DOHH2 (cell line): ENCODE data around the gene CAMTA1.
"Not testable (repeated sequence)": the region's sequence is repeated elsewhere in the genome, so short reads cannot be mapped to it uniquely, and the experiment has no call there.

Experiments used
- H3F3A ChIP-seq: fragments of 200-600 bp; sonication (generic), shearing (Covaris generic); 2 replicates; pipeline ENCODE4 v1.6.0; 2016; ENCODE audit warnings: antibody characterized with exemption, mild to moderate bottlenecking; ENCODE audit not compliant: control insufficient read depth, insufficient read depth
- H3K27ac ChIP-seq: fragments of 200-600 bp; sonication (generic); 2 replicates; pipeline ENCODE4 v1.5.1; 2014; ENCODE audit warnings: low read depth, mild to moderate bottlenecking, low read length, moderate library complexity
- H3K27me3 ChIP-seq: fragments of 200-600 bp; sonication (generic); 2 replicates; pipeline ENCODE4 v1.6.1; 2014; ENCODE audit warnings: mild to moderate bottlenecking, low read length, mixed read lengths; ENCODE audit not compliant: control insufficient read depth
- H3K36me3 ChIP-seq: fragments of 200-600 bp; sonication (generic); 2 replicates; pipeline ENCODE4 v1.6.1; 2014; ENCODE audit warnings: mild to moderate bottlenecking, low read length, moderate library complexity, mixed read lengths; ENCODE audit not compliant: control insufficient read depth
- H3K4me1 ChIP-seq: fragments of 200-600 bp; sonication (generic); 2 replicates; pipeline ENCODE4 v1.6.1; 2014; ENCODE audit warnings: mild to moderate bottlenecking, low read length, mixed read lengths; ENCODE audit not compliant: control insufficient read depth
- H3K4me2 ChIP-seq: fragments of 200-600 bp; sonication (generic); 2 replicates; pipeline ENCODE4 v1.6.0; 2014; ENCODE audit warnings: mild to moderate bottlenecking, low read length, moderate library complexity
- H3K4me3 ChIP-seq: fragments of 200-600 bp; sonication (generic); 2 replicates; pipeline ENCODE4 v1.5.1; 2014; ENCODE audit warnings: mild to moderate bottlenecking, low read length, mixed read lengths
- H3K79me2 ChIP-seq: fragments of 200-600 bp; sonication (generic); 2 replicates; pipeline ENCODE4 v1.6.1; 2014; ENCODE audit warnings: mild to moderate bottlenecking, low read length, mixed read lengths; ENCODE audit not compliant: control insufficient read depth
- H3K9me2 ChIP-seq: fragments of 200-600 bp; sonication (generic); replicated peaks from 2 replicates; pipeline ENCODE4 v1.6.1; 2014; ENCODE audit warnings: mild to moderate bottlenecking, low read length, mixed read lengths; ENCODE audit not compliant: control insufficient read depth
- H3K9me3 ChIP-seq: fragments of 200-600 bp; sonication (generic); 2 replicates; pipeline ENCODE4 v1.6.1; 2014; ENCODE audit warnings: antibody characterized with exemption, low read length, mixed read lengths; ENCODE audit not compliant: control insufficient read depth, insufficient read depth
- H4K20me1 ChIP-seq: fragments of 200-600 bp; sonication (generic); 2 replicates; pipeline ENCODE4 v1.6.0; 2014; ENCODE audit warnings: low read depth, mild to moderate bottlenecking, antibody characterized with exemption, low read length, moderate library complexity; ENCODE audit not compliant: control insufficient read depth, insufficient read depth
- EZH2phosphoT487 ChIP-seq: fragments of 200-600 bp; sonication (generic); IDR thresholded peaks from 2 replicates; pipeline ENCODE4 v1.6.1; 2017; ENCODE audit warnings: borderline replicate concordance, mild to moderate bottlenecking, antibody characterized with exemption, low read length, moderate library complexity, mixed read lengths
- TF ChIP-seq, protein P1 (sequence below): fragments of 200-600 bp; sonication (generic); IDR thresholded peaks from one replicate; pipeline ENCODE4 v1.5.1; 2014; ENCODE audit warnings: antibody characterized with exemption, mild to moderate bottlenecking, low read depth, low read length; ENCODE audit not compliant: poor library complexity, severe bottlenecking

Gene CAMTA1

GRCh38 chr1:7687411-7687810, 902.2 kb downstream of the CAMTA1 start:
- H3K27ac ChIP-seq, result no peak overlapping the region
- H3K9me3 ChIP-seq, result no peaks in the 10 kb centered on the region
- H4K20me1 ChIP-seq, result no peaks in the 10 kb centered on the region
- no peak overlapping the region for H3K4me2 ChIP-seq
- H3K36me3 ChIP-seq, result no peaks in the 10 kb centered on the region
- H3K79me2 ChIP-seq, result no peaks in the 10 kb centered on the region
- no peaks in the 10 kb centered on the region for H3K4me1 ChIP-seq
- no peaks in the 10 kb centered on the region for H3K27me3 ChIP-seq
- TF ChIP-seq, protein P1, sequence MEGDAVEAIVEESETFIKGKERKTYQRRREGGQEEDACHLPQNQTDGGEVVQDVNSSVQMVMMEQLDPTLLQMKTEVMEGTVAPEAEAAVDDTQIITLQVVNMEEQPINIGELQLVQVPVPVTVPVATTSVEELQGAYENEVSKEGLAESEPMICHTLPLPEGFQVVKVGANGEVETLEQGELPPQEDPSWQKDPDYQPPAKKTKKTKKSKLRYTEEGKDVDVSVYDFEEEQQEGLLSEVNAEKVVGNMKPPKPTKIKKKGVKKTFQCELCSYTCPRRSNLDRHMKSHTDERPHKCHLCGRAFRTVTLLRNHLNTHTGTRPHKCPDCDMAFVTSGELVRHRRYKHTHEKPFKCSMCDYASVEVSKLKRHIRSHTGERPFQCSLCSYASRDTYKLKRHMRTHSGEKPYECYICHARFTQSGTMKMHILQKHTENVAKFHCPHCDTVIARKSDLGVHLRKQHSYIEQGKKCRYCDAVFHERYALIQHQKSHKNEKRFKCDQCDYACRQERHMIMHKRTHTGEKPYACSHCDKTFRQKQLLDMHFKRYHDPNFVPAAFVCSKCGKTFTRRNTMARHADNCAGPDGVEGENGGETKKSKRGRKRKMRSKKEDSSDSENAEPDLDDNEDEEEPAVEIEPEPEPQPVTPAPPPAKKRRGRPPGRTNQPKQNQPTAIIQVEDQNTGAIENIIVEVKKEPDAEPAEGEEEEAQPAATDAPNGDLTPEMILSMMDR, result no peak
- no peak for TF ChIP-seq EZH2phosphoT487
- no peaks in the 10 kb centered on the region for H3F3A ChIP-seq
- H3K4me3 ChIP-seq, result no peak overlapping the region
- no peaks in the 10 kb centered on the region for H3K9me2 ChIP-seq

GRCh38 chr1:7688659-7689058, 903.4 kb downstream of the CAMTA1 start:
- no peaks in the 10 kb centered on the region for H3K79me2 ChIP-seq
- no peaks in the 10 kb centered on the region for H4K20me1 ChIP-seq
- no peaks in the 10 kb centered on the region for H3K36me3 ChIP-seq
- TF ChIP-seq, protein P1, result no peak
- no peak for TF ChIP-seq EZH2phosphoT487
- H3K4me3 ChIP-seq, result no peak overlapping the region
- H3K9me3 ChIP-seq, result no peaks in the 10 kb centered on the region
- no peaks in the 10 kb centered on the region for H3K9me2 ChIP-seq
- H3K27me3 ChIP-seq, result no peaks in the 10 kb centered on the region
- H3K4me2 ChIP-seq, result no peak overlapping the region
- no peaks in the 10 kb centered on the region for H3F3A ChIP-seq
- no peak overlapping the region for H3K27ac ChIP-seq
- no peaks in the 10 kb centered on the region for H3K4me1 ChIP-seq

DNA sequence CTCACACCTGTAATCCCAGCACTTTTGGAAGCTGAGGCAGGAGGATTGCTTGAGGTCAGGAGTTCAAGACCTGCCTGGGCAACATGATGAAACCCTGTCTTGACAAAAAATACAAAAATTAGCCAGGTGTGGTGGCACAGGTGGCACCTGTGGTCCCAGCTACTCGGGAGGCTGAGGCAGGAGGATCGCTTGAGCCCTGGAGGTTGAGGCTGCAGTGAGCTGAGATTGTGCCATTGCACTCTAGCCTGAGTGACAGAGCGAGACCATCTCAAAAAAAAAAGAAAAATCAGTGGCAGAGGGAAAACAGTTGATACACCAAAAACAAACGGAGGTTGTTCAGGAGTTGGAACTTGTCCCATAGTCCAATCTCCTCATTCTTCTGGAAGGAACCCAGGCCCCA, 904.1 kb downstream of the CAMTA1 start:
- not testable (repeated sequence) for H3K27me3 ChIP-seq, H3K9me2 ChIP-seq, H3K4me3 ChIP-seq, H4K20me1 ChIP-seq, H3K9me3 ChIP-seq, H3K36me3 ChIP-seq, H3K4me1 ChIP-seq, H3F3A ChIP-seq, H3K27ac ChIP-seq, H3K79me2 ChIP-seq, H3K4me2 ChIP-seq

GRCh38 chr1:7690076-7690475, 904.8 kb downstream of the CAMTA1 start:
- Histone ChIP-seq H3K4me1 (no peaks in the 10 kb centered on the region), H3F3A (no peaks in the 10 kb centered on the region), H4K20me1 (no peaks in the 10 kb centered on the region), H3K79me2 (no peaks in the 10 kb centered on the region), H3K9me2 (no peaks in the 10 kb centered on the region), H3K4me2 (no peak overlapping the region), H3K9me3 (no peaks in the 10 kb centered on the region), H3K36me3 (no peaks in the 10 kb centered on the region), H3K27me3 (no peaks in the 10 kb centered on the region), H3K27ac (no peak overlapping the region), H3K4me3 (no peak overlapping the region)
- TF ChIP-seq, protein P1, result no peak
- TF ChIP-seq EZH2phosphoT487, result no peak
